Glomerular visceral epithelial cell (primary cell): ENCODE data around the gene HEMGN.

Experiments used
- DNase-seq: peaks from one replicate; pipeline ENCODE4 v3.0.0-alpha.2; 2016; ENCODE audit errors: extremely low spot score

HEMGN gene

GRCh38 chr9:97895695-97896332 lies 42.2 kb downstream of the HEMGN start:
- no peak for DNase-seq

- DNase-seq: no peak
Measured at GRCh38 chr9:97895211-97895610, 42.8 kb downstream of the HEMGN start.

GRCh38 chr9:97892421-97892820 lies 45.6 kb downstream of the HEMGN start:
- DNase-seq: no peak

GRCh38 chr9:97891736-97892135 lies 46.2 kb downstream of the HEMGN start:
- DNase-seq: no peak

GRCh38 chr9:97889941-97890887 lies 47.8 kb downstream of the HEMGN start:
- DNase-seq: no peak

GRCh38 chr9:97880336-97880735 lies 57.6 kb downstream of the HEMGN start:
- DNase-seq: no peak
